ENCODE results near the gene FOXP4.

FOXP4 gene

GRCh38 chr6:41634657-41635056, 88.5 kb downstream of the FOXP4 start:
- DNase-seq = no peak

GRCh38 chr6:41635365-41635764, 89.2 kb downstream of the FOXP4 start:
- DNase-seq = no peak

DNA sequence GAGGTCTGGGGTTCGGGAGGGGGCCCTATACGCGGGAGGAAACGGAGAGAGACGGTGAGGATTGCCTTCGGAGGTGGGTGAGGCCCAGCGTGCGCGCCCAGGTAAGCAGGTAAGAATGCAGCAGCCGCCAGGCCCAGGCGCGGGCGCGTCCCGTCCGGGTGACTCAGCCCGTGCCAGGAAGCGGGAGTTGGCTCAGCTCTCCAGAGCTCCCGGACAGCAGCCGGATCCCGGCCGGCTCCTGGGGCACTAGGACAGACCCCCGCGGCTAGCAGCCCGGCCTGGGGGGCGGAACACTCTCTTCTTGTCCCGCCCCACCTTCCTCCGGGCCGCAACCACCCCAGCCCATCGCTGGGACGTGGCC, 90.6 kb downstream of the FOXP4 start:
- DNase-seq = no peak

- DNase-seq = no peak
Observed at GRCh38 chr6:41637194-41638001, 91.2 kb downstream of the FOXP4 start.

GRCh38 chr6:41638002-41638934, 92.1 kb downstream of the FOXP4 start, which contains the start of gene MDFI:
Gene MDFI (plus strand): TSS chr6:41638468. CDS start chr6:41638750, 282 bp downstream.
- no peak for DNase-seq

DNA sequence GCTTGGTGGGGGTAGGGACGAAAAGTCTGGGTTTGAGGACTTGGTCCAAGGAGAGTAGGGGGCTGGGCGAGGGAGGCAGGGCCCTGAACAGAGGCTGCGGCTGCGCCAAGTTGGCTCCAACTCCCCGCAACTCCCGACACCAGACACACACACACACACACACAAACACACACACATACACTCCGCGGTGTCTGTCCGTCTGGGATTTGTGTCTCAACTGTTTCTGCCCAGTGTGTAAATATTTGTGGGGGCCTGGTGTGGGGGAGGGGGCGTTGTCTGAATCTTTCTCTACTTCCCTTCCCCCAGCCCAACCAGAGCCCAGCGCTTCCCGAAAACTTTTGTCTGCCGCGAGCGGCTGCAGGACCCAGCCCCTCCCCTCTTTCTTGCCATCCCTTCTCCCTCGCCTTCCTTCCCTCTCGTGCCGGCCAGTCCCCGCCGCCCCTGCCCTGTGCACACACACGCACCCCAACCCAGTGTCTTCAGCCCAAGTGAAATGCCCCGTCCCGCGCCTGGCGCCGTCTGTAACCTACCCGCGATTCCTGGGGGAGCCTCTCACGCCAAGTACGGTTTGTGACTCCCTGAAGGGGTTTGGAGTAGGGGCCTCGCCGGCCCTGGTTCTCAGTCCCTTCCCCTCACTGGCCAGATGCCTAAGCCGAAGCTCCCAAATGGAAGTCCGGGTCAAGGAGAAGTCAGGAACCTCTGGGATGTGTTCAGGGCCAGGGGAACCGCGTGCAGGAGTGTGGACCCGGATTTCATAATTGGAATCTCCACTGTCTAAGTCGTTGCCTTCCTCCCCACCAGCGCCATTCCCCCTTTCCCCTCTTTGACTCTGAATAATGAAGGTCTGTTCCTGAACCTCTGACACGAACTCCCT, 93.0 kb downstream of the FOXP4 start:
- no peak for DNase-seq

DNA sequence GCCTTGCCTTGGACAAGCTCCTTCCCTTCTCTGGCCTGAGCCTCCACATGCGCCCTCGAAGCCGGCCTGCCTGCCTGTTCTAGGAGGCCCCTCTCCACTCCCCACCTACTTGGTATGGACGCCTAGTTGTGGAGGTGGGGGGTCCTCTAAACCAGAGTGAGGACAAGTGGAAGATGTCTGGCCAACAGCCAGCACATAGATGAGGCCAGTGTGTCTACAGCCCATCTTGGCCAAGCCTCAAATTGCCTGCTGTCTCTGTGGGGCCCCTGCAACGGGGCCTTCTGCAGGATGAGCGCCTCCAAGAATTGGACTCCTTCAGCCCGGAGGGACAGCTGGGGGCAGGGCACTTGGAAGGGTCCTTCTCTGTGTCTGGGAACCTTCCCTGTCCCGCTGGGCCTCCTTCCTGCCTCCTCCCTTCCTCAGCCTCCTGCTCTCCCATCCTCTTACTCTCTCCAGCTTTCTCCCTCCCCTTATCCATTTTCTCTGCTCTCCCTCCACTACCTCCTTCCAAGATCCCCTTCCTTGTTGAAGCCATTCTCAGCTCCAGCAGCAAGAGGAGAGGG, 93.7 kb downstream of the FOXP4 start:
- no peak for DNase-seq

GRCh38 chr6:41640426-41640825, 94.2 kb downstream of the FOXP4 start:
- DNase-seq = no peak

DNA sequence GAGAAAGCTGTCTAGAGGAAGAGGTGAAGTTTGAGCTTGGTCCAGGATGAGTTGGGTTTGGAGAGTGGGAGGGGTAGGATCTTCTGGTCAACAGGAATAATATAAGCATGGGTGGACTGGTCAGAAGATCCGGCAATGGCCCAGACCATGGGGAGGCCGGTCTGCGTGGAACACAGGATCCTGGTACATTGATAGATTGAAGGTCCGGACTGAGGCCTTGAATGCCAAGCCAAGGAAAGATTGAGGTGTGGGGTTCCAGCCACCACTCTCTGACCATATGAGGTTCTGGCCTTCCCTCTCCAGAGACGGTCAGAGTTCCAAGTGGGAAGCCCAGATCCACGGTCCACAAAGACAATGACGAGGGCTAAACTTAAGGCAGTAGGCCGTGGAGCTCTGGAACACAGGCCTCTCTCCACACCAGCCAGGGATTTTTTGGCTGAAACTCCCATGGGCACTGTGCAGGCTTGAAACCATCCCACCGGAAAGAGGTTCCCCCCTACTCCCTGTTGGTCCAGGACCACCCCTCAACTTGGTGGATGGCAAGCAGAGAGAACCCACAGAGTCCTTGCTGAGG, 95.3 kb downstream of the FOXP4 start:
- no peak for DNase-seq

- DNase-seq = no peak
Observed at GRCh38 chr6:41642090-41642959, 96.1 kb downstream of the FOXP4 start.

GRCh38 chr6:41642960-41643898, 97.0 kb downstream of the FOXP4 start:
- DNase-seq = no peak

- no peak for DNase-seq
Observed at GRCh38 chr6:41643899-41644269, 97.7 kb downstream of the FOXP4 start.

DNA sequence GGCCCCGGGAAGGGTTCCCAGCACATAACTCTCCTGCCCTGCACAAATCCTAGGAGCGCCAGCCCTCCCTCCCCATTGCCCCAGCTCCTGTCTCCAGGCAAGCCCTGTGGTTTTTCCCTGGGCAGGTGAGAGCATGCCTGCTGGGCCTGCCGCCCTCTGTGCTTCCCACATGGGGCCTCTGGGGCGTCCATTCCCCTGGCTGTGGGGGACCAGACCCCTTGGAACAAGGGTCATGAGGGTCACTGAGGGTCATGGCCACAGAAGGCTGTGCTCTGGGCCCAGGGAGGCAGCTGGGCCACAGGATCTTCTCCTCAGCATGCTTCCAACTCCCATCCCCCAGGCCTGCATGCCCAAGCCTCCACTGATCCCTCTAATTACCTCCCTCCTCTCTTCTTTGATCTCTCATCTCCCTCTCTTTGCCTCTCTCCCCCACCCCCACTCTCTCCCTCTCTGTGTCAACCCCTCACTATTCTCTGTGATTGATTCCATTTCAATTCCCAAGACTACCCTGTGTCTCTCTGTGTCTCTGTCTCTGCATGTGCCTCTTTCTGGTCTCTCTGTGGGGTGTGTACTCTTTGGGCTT, 98.2 kb downstream of the FOXP4 start:
- no peak for DNase-seq

DNA sequence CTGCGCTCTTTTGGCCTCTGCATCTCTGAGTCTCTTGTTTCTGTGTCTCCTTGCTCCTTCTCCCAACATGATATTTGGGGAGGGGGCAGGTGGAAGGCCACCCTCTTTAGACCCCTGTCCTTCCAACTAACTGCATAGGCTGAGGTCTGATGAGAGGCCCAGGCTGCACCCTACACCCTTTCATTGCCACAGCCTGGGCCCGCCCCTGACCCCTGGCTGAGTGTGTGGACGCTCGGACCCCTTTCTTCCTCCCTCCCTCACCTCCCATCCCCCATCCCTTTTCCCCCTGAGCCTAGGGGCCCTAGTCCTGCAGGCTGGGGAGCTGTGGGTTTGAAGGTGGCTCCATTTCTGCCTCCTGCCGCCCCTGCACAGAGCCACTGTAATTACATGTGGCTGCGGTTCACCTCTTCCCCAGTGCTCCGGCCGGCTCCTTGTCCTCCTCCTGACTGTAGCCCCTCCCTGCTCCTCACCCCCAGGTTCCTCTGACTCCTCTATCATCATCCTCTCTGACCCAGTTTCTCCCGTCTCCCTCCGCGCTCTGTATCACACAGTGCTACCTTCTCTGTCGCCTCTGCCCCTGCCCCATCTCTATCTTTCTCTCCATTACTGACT, 98.9 kb downstream of the FOXP4 start:
- DNase-seq = no peak

GRCh38 chr6:41646026-41646795, 100.0 kb downstream of the FOXP4 start:
- no peak for DNase-seq

DNA sequence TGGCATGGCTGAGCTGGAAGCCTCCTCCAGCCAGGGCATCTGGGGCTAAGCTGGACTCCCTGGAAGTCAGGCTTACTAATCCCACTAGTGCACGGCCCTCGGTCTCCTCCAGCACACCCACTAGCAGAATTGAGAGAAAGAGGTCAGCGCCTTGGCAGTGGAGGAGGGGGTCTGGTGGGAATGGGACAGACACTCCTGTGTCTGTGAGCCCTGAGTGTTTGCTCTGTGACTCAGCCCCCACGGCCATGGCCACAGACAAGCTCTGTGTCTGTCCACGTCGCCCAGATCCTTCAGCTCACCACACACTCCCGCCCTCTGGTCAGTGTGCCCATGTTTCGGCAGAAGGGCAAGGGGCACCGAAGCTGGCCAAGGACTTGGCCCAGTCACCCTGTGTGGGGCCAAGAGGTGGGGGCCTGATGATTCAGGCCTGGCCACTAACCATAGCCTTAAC, 100.9 kb downstream of the FOXP4 start:
- DNase-seq = no peak

DNA sequence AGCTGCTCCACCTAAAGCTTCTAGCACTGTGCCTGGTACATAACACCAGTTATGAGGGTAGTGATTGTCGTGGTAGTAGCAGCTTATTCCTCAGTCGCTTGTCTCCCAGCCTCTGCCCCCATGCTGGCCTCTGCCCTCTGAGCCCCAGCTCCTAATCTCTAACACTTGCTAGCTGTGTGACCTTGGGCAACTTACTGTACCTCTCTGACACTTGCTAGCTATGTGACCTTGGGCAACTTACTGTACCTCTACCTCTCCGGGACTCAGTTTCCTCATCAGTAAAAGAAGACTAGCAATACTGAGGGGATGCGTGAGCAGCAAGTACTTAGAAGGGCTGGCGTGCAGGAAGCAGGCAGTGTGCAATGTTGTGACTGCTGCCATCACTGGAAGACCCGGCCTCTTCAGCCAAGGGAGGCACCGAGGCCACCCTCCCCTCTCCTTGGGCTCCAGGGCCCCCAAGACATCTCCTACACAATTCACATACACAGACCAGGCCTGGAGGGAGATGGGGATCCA, 101.9 kb downstream of the FOXP4 start:
- no peak for DNase-seq

DNA sequence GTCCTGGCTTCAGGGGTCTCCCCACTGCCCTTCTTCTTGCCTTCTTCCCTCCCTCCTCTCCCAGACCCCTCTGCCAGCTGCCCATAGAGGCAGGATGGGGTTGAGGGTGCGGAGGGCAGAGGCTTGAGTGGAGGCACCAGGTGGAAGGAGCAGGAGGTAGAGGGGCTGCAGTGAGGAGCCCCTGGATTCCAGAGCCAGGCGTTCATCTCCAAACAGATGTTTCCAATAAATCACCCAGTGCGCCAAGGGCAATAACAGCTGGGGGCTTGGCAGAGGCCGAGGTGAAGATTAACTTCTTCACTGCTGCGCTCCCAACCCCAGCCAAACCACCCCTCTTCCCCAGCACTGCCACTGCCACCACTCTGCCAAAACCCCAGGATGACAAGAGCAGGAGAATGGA, 102.7 kb downstream of the FOXP4 start:
- DNase-seq = no peak

Measured in stimulated activated CD4-positive, alpha-beta T cell treated with anti-CD3 and anti-CD28 coated beads, Interleukin-2, amount 100 ng/mL, for 24 hours (primary cell).